LNCAP (cell line): ENCODE measurements around the gene FAM131A.

Experiments
- CTCF ChIP-seq: fragments of 450-650 bp; IDR thresholded peaks from 2 replicates; pipeline ENCODE4 v1.5.1; 2017; ENCODE audit warnings: mild to moderate bottlenecking

FAM131A gene

GRCh38 chr3:184395320-184395660 is 57.9 kb downstream of the FAM131A start:
- TF ChIP-seq CTCF: no peak
